DOHH2 (cell line): Measurements from ENCODE around the gene RHOC.

Source experiments
- CTCF ChIP-seq: fragments of 200-600 bp; sonication (generic); IDR thresholded peaks from one replicate; pipeline ENCODE4 v1.5.1; 2014; ENCODE audit warnings: antibody characterized with exemption, mild to moderate bottlenecking, low read depth, low read length; ENCODE audit not compliant: poor library complexity, severe bottlenecking
- EZH2phosphoT487 ChIP-seq: fragments of 200-600 bp; sonication (generic); IDR thresholded peaks from 2 replicates; pipeline ENCODE4 v1.6.1; 2017; ENCODE audit warnings: borderline replicate concordance, mild to moderate bottlenecking, antibody characterized with exemption, low read length, moderate library complexity, mixed read lengths

GRCh38 chr1:112711041-112711440 lies 4.1 kb upstream of the RHOC start:
- no peak for TF ChIP-seq CTCF
- TF ChIP-seq EZH2phosphoT487 = no peak
